Suprapubic skin (tissue), 3 donors: ENCODE data around the gene AUTS2.

ENCODE experiments used
- CTCF ChIP-seq, 2 donors: fragments of 200-600 bp in 1 of 2; fragments of 450-650 bp in 1 of 2; sonication (generic) in 1 of 2; IDR thresholded peaks; one replicate each; pipeline ENCODE4 v1.5.1; 2016 to 2019; ENCODE audit warnings: antibody characterized with exemption in 2 of 2, mild to moderate bottlenecking in 1 of 2, moderate library complexity in 1 of 2
- POLR2A ChIP-seq, 2 donors: fragments of 450-650 bp; IDR thresholded peaks; one replicate each; pipeline ENCODE4 v1.6.1; 2017; ENCODE audit warnings: antibody characterized with exemption in 2 of 2, mild to moderate bottlenecking in 2 of 2, moderate library complexity in 2 of 2

GRCh38 chr7:69803699-69804516 lies 205.6 kb downstream of the AUTS2 start:
- no peak for TF ChIP-seq CTCF (IDR thresholded peaks at IDR 0.05)
- no peak for TF ChIP-seq POLR2A (IDR thresholded peaks at IDR 0.05)
